C4-2B (cell line): ENCODE data around the gene SH3RF1.

ENCODE experiments used
- H3K27ac ChIP-seq: fragments of 450-650 bp; 2 replicates; pipeline ENCODE4 v1.5.1; 2017
- ZFX ChIP-seq: fragments of 450-650 bp; IDR thresholded peaks from 2 replicates; pipeline ENCODE4 v1.6.1; 2017
- TF ChIP-seq, protein P1 (sequence below): fragments of 450-650 bp; conservative IDR thresholded peaks from 2 replicates; pipeline ENCODE4 v1.5.1; 2017; ENCODE audit warnings: mild to moderate bottlenecking

The SH3RF1 gene

GRCh38 chr4:169266081-169266480, 4.7 kb downstream of the SH3RF1 start:
- no peak for TF ChIP-seq ZFX
- TF ChIP-seq, protein P1, sequence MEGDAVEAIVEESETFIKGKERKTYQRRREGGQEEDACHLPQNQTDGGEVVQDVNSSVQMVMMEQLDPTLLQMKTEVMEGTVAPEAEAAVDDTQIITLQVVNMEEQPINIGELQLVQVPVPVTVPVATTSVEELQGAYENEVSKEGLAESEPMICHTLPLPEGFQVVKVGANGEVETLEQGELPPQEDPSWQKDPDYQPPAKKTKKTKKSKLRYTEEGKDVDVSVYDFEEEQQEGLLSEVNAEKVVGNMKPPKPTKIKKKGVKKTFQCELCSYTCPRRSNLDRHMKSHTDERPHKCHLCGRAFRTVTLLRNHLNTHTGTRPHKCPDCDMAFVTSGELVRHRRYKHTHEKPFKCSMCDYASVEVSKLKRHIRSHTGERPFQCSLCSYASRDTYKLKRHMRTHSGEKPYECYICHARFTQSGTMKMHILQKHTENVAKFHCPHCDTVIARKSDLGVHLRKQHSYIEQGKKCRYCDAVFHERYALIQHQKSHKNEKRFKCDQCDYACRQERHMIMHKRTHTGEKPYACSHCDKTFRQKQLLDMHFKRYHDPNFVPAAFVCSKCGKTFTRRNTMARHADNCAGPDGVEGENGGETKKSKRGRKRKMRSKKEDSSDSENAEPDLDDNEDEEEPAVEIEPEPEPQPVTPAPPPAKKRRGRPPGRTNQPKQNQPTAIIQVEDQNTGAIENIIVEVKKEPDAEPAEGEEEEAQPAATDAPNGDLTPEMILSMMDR: no peak
- no peak overlapping the region for H3K27ac ChIP-seq

- TF ChIP-seq, protein P1: no peak
- no peak for TF ChIP-seq ZFX
Measured at GRCh38 chr4:169263791-169264392, 6.9 kb downstream of the SH3RF1 start.

GRCh38 chr4:169260217-169260866, 10.4 kb downstream of the SH3RF1 start:
- TF ChIP-seq ZFX: no peak
- TF ChIP-seq, protein P1: no peak
- H3K27ac ChIP-seq: no peak overlapping the region

More at GRCh38 chr4:169263791-169264392, 6.9 kb downstream of the SH3RF1 start:
- H3K27ac ChIP-seq: no peak overlapping the region; the same call in 1 of the 2 replicates

- TF ChIP-seq, protein P1: no peak
- TF ChIP-seq ZFX: no peak
Measured at GRCh38 chr4:169259271-169259670, 11.5 kb downstream of the SH3RF1 start.

GRCh38 chr4:169258141-169258540, 12.6 kb downstream of the SH3RF1 start:
- H3K27ac ChIP-seq: no peak overlapping the region

More at GRCh38 chr4:169259271-169259670, 11.5 kb downstream of the SH3RF1 start:
- H3K27ac ChIP-seq: no peak overlapping the region

DNA sequence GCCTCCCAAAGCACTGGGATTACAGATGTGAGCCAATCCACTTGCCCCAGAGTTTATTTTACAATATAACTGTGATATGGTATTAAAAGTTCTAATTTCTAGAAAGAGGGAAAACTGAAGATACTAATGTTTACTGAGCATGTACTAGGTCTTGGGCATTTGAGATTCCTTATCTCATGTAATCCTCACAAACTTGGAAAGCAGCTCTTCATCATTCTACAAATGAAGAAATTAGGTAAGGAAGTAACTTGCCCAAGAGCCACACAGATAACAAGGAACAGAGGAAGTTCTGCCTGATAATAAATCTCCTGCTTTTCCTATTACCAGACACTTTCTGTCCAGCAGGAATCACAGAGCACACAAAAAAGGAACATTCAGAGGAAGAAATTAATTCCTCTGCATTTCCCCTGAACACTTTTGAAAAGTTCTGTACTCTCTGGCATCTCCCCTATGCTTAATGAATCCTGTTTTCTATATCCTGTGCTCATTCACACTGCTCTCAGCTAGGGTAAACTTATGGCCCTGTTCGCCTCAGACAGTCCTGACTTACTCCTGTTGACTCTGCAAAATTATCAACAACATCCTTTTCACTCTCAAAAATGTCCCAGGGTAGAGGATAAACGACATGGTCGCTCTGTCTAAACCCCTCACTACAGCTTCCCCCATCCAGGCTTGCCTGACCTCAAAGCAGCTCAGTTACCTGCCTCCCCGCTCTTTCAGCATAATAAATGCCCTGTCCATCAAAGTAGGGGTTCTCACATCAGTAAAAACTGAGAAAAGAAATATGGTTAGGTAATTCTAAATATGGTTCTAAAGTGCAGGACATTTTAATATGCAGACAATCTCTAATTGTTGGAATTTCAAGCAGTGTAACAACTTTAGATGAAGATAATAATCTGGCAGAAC, 13.6 kb downstream of the SH3RF1 start:
- TF ChIP-seq, protein P1: no peak
- no peak for TF ChIP-seq ZFX
- H3K27ac ChIP-seq: no peak overlapping the region

More at GRCh38 chr4:169258141-169258540, 12.6 kb downstream of the SH3RF1 start:
- TF ChIP-seq, protein P1: no peak
- TF ChIP-seq ZFX: no peak
